Measurements from ENCODE around the gene CCDC77. TPM values are rescaled to one million over a fixed set of nuclear protein-coding genes. Genes with fewer than 3 reads are reported as not detected.
"Not testable (repeated sequence)": the region's sequence is repeated elsewhere in the genome, so short reads cannot be mapped to it uniquely, and the experiment has no call there.

Gene CCDC77
- total RNA-seq, 4 donors from 2014 or later, result 10.2 to 20.3 (median 12.3) TPM

DNA sequence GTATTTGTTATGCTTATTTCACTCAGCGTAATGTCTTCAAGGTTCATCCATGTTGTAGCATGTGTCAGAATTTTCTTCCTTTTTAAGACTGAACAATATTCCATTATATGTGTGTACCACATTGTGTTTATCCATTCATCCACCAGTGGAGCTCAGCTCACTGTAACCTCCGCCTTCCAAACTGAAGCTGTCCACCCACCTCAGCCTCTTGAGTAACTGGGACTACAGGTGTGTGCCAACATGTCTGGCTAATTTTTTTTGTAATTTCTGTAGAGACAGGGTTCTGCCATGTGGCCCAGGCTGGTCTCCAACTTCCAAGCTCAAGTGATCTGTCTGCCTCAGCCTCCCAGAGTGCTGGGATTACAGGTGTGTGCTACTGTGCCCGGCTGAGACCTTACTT lies 21.1 kb downstream of the CCDC77 start:
- TF ChIP-seq, protein P1, sequence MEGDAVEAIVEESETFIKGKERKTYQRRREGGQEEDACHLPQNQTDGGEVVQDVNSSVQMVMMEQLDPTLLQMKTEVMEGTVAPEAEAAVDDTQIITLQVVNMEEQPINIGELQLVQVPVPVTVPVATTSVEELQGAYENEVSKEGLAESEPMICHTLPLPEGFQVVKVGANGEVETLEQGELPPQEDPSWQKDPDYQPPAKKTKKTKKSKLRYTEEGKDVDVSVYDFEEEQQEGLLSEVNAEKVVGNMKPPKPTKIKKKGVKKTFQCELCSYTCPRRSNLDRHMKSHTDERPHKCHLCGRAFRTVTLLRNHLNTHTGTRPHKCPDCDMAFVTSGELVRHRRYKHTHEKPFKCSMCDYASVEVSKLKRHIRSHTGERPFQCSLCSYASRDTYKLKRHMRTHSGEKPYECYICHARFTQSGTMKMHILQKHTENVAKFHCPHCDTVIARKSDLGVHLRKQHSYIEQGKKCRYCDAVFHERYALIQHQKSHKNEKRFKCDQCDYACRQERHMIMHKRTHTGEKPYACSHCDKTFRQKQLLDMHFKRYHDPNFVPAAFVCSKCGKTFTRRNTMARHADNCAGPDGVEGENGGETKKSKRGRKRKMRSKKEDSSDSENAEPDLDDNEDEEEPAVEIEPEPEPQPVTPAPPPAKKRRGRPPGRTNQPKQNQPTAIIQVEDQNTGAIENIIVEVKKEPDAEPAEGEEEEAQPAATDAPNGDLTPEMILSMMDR (IDR thresholded peaks at IDR 0.05), result no peak
- TF ChIP-seq POLR2A (IDR thresholded peaks at IDR 0.05), result no peak
- no peaks in the 10 kb centered on the region for H3K9me3 ChIP-seq
- H3K4me3 ChIP-seq (replicated peaks in 1 of 3), result no peak overlapping the region
- intact Hi-C loops (cut with DNase I), result no loop called here
- H3K36me3 ChIP-seq, result peaks cover 0 to 9% of the 10 kb centered on the region in 2 donors
- WGBS, 2 donors, result 86 to 87% methylated on average over 3 of the region's 3 CpGs
- no peaks in the 10 kb centered on the region for H3K27me3 ChIP-seq
- no peaks in the 10 kb centered on the region for H3K4me1 ChIP-seq
- DNase-seq, result peak; percentile 19 to 36
- H3K27ac ChIP-seq, result no peak overlapping the region

DNA sequence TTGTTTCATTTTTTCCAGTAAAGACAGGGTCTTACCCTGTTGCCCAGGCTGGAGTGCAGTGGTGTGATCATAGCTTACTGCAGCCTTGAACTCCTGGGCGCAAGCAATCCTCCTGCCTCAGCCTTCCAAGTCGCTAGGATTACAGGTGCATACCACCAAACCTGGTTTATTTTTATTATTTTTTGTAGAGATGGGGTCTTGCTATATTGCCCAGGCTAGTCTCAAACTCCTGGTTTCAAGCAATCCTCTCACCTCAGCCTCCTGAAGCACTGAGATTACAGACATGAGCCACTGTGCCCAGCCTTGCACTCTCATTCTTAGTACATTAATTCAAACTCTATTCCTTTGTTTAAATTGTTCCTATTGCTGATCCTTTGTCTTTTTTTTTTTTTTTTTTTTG lies 34.3 kb downstream of the CCDC77 start:
- H3K27me3 ChIP-seq; H3K4me1 ChIP-seq; H3K9me3 ChIP-seq; intact Hi-C loops (cut with DNase I); DNase-seq; H3K4me3 ChIP-seq (replicated peaks in 1 of 3); H3K27ac ChIP-seq: not testable (repeated sequence)
- 98% methylated on average over 2 of the region's 2 CpGs for WGBS, 2 donors
- H3K36me3 ChIP-seq, result peaks cover 0 to 28% of the 10 kb centered on the region in 2 donors

GRCh38 chr12:442235-442884 lies 40.9 kb downstream of the CCDC77 start:
- Histone ChIP-seq H3K36me3 (no peaks in the 10 kb centered on the region), H3K9me3 (no peaks in the 10 kb centered on the region), H3K27me3 (no peaks in the 10 kb centered on the region), H3K27ac (no peak overlapping the region), H3K4me1 (no peaks in the 10 kb centered on the region), H3K4me3 (replicated peaks in 1 of 3) (no peak overlapping the region)
- intact Hi-C loops (cut with DNase I), result loop anchor here (5.0 kb wide), 1 partner anchor 105 kb away; no protein-coding TSS in a partner anchor
- TF ChIP-seq, protein P1 (IDR thresholded peaks at IDR 0.05), result peak; percentile 32 to 84 (median 78)
- TF ChIP-seq POLR2A (IDR thresholded peaks at IDR 0.05), result no peak
- peak; percentile 50 to 54 for DNase-seq
- WGBS, 2 donors, result 58 to 62% methylated on average over 16 of the region's 16 CpGs

GRCh38 chr12:447141-447540 lies 45.7 kb downstream of the CCDC77 start:
- intact Hi-C loops (cut with DNase I), result no loop called here
- no peak for DNase-seq
- no peaks in the 10 kb centered on the region for H3K36me3 ChIP-seq
- no peaks in the 10 kb centered on the region for H3K4me1 ChIP-seq
- no peaks in the 10 kb centered on the region for H3K9me3 ChIP-seq
- no peak overlapping the region for H3K4me3 ChIP-seq (replicated peaks in 1 of 3)
- no peak overlapping the region for H3K27ac ChIP-seq
- TF ChIP-seq, protein P1 (IDR thresholded peaks at IDR 0.05), result no peak
- TF ChIP-seq POLR2A (IDR thresholded peaks at IDR 0.05), result no peak
- WGBS, 2 donors, result 92 to 96% methylated on average over 1 of the region's 1 CpG
- H3K27me3 ChIP-seq, result no peaks in the 10 kb centered on the region

GRCh38 chr12:449203-449602 lies 47.8 kb downstream of the CCDC77 start:
- H3K27ac ChIP-seq, result no peak overlapping the region
- intact Hi-C loops (cut with DNase I), result no loop called here
- TF ChIP-seq, protein P1 (IDR thresholded peaks at IDR 0.05), result no peak
- TF ChIP-seq POLR2A (IDR thresholded peaks at IDR 0.05), result no peak
- DNase-seq, result no peak
- H3K9me3 ChIP-seq, result no peaks in the 10 kb centered on the region
- H3K36me3 ChIP-seq, result no peaks in the 10 kb centered on the region
- no peaks in the 10 kb centered on the region for H3K4me1 ChIP-seq
- no peak overlapping the region for H3K4me3 ChIP-seq (replicated peaks in 1 of 3)
- H3K27me3 ChIP-seq, result no peaks in the 10 kb centered on the region
- WGBS, 2 donors, result 30 to 54% methylated on average over 4 of the region's 4 CpGs

Data from thyroid gland (tissue), 4 donors.